ENCODE data around the gene MGA.

DNA sequence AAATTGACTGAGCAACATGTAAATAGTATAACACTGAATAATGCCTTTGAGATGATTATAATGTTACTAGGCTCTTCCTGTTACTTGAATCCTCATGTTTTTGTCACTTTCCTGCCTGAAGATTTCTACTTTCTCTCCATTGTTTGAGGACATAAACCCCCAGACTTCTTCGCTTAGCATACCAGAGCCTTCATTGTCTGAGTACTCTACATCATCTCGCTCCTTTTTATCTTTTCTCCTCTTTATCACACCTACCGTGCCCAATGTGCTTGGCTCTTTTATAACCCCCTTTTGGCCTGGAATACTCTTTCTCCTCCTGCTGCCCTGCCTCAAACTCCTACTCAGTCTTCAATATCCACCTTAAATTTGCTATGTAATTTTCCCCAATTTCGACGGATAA lies 30.3 kb upstream of the MGA start:
- TF ChIP-seq, protein P1, sequence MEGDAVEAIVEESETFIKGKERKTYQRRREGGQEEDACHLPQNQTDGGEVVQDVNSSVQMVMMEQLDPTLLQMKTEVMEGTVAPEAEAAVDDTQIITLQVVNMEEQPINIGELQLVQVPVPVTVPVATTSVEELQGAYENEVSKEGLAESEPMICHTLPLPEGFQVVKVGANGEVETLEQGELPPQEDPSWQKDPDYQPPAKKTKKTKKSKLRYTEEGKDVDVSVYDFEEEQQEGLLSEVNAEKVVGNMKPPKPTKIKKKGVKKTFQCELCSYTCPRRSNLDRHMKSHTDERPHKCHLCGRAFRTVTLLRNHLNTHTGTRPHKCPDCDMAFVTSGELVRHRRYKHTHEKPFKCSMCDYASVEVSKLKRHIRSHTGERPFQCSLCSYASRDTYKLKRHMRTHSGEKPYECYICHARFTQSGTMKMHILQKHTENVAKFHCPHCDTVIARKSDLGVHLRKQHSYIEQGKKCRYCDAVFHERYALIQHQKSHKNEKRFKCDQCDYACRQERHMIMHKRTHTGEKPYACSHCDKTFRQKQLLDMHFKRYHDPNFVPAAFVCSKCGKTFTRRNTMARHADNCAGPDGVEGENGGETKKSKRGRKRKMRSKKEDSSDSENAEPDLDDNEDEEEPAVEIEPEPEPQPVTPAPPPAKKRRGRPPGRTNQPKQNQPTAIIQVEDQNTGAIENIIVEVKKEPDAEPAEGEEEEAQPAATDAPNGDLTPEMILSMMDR (conservative IDR thresholded peaks at IDR 0.05 in 1 of 2, IDR thresholded peaks at IDR 0.05 in 1 of 2; ENCODE audit: low read depth in 1 of 2, low read length in 2 of 2): no peak
- TF ChIP-seq EZH2 (IDR thresholded peaks at IDR 0.05; ENCODE audit: low read length, missing control alignments): no peak
